ENCODE data around the gene DZIP1.

DZIP1 gene

GRCh38 chr13:95564091-95564490 lies 80.4 kb downstream of the DZIP1 start:
- Mint-ChIP-seq H3K27ac (no peak overlapping the region), H3K27me3 (peaks cover 9% of the 10 kb centered on the region), H3K4me3 (no peak overlapping the region), H3K36me3 (no peaks in the 10 kb centered on the region), H3K9me3 (no peaks in the 10 kb centered on the region), H3K4me1 (no peaks in the 10 kb centered on the region)
- DNase-seq (ENCODE audit: low spot score in 2 of 2) (no peak), ATAC-seq (ENCODE audit: low read depth) (no peak)

- Mint-ChIP-seq H3K27ac (no peak overlapping the region), H3K4me1 (no peaks in the 10 kb centered on the region), H3K36me3 (no peaks in the 10 kb centered on the region), H3K9me3 (no peaks in the 10 kb centered on the region), H3K27me3 (peaks cover 6% of the 10 kb centered on the region), H3K4me3 (no peak overlapping the region)
- ATAC-seq (ENCODE audit: low read depth) (no peak), DNase-seq (ENCODE audit: low spot score in 2 of 2) (no peak)
Observed at GRCh38 chr13:95560387-95560786, 84.1 kb downstream of the DZIP1 start.

- Mint-ChIP-seq H3K4me3 (no peak overlapping the region), H3K4me1 (no peaks in the 10 kb centered on the region), H3K27ac (no peak overlapping the region), H3K27me3 (peaks cover 8% of the 10 kb centered on the region), H3K9me3 (no peaks in the 10 kb centered on the region), H3K36me3 (no peaks in the 10 kb centered on the region)
- no peak for ATAC-seq (ENCODE audit: low read depth)
- DNase-seq (ENCODE audit: low spot score in 2 of 2): no peak
Observed at GRCh38 chr13:95559100-95559499, 85.4 kb downstream of the DZIP1 start.

- Mint-ChIP-seq H3K36me3 (no peaks in the 10 kb centered on the region), H3K9me3 (no peaks in the 10 kb centered on the region), H3K4me3 (no peak overlapping the region), H3K4me1 (no peaks in the 10 kb centered on the region), H3K27me3 (peaks cover 6% of the 10 kb centered on the region), H3K27ac (no peak overlapping the region)
- DNase-seq (ENCODE audit: low spot score in 2 of 2) (no peak), ATAC-seq (ENCODE audit: low read depth) (no peak)
Observed at GRCh38 chr13:95557013-95557412, 87.5 kb downstream of the DZIP1 start.

- ATAC-seq (ENCODE audit: low read depth) (no peak), DNase-seq (ENCODE audit: low spot score in 2 of 2) (no peak)
- H3K27me3 Mint-ChIP-seq: peaks cover 17% of the 10 kb centered on the region
- H3K27ac Mint-ChIP-seq: no peak overlapping the region
- H3K4me1 Mint-ChIP-seq: no peaks in the 10 kb centered on the region
- H3K4me3 Mint-ChIP-seq: no peak overlapping the region
- no peaks in the 10 kb centered on the region for H3K9me3 Mint-ChIP-seq
- no peaks in the 10 kb centered on the region for H3K36me3 Mint-ChIP-seq
Observed at GRCh38 chr13:95553581-95554385, 90.7 kb downstream of the DZIP1 start.

- H3K36me3 Mint-ChIP-seq: no peaks in the 10 kb centered on the region
- DNase-seq (ENCODE audit: low spot score in 2 of 2): no peak
- H3K27me3 Mint-ChIP-seq: peaks cover 17% of the 10 kb centered on the region
- no peaks in the 10 kb centered on the region for H3K4me1 Mint-ChIP-seq
- ATAC-seq (ENCODE audit: low read depth): no peak
- H3K27ac Mint-ChIP-seq: no peak within 1 kb of the TSS
- H3K4me3 Mint-ChIP-seq: no peak within 1 kb of the TSS
- no peaks in the 10 kb centered on the region for H3K9me3 Mint-ChIP-seq
Observed at GRCh38 chr13:95552539-95553441, 91.7 kb downstream of the DZIP1 start, which contains the start of gene CLDN10. TSS of gene CLDN10 (plus strand) at chr13:95552720. CDS start at chr13:95552754, 34 bp downstream.

- no peaks in the 10 kb centered on the region for H3K36me3 Mint-ChIP-seq
- ATAC-seq (ENCODE audit: low read depth) (no peak), DNase-seq (ENCODE audit: low spot score in 2 of 2) (no peak)
- no peaks in the 10 kb centered on the region for H3K9me3 Mint-ChIP-seq
- peaks cover 19% of the 10 kb centered on the region for H3K27me3 Mint-ChIP-seq
- no peak overlapping the region for H3K27ac Mint-ChIP-seq
- no peak overlapping the region for H3K4me3 Mint-ChIP-seq
- H3K4me1 Mint-ChIP-seq: no peaks in the 10 kb centered on the region
Observed at GRCh38 chr13:95552208-95552538, 92.3 kb downstream of the DZIP1 start.

GRCh38 chr13:95547531-95548167 lies 96.9 kb downstream of the DZIP1 start:
- no peak overlapping the region for H3K4me3 Mint-ChIP-seq
- ATAC-seq (ENCODE audit: low read depth): no peak

GRCh38 chr13:95546919-95547318 lies 97.6 kb downstream of the DZIP1 start:
- H3K27me3 Mint-ChIP-seq: peaks cover 15% of the 10 kb centered on the region
- H3K9me3 Mint-ChIP-seq: no peaks in the 10 kb centered on the region
- no peaks in the 10 kb centered on the region for H3K4me1 Mint-ChIP-seq
- DNase-seq (ENCODE audit: low spot score in 2 of 2) (no peak), ATAC-seq (ENCODE audit: low read depth) (no peak)
- H3K27ac Mint-ChIP-seq: no peak overlapping the region
- no peak overlapping the region for H3K4me3 Mint-ChIP-seq
- no peaks in the 10 kb centered on the region for H3K36me3 Mint-ChIP-seq

More at GRCh38 chr13:95547531-95548167, 96.9 kb downstream of the DZIP1 start:
- peaks cover 16% of the 10 kb centered on the region for H3K27me3 Mint-ChIP-seq
- no peak overlapping the region for H3K27ac Mint-ChIP-seq
- H3K36me3 Mint-ChIP-seq: no peaks in the 10 kb centered on the region
- H3K4me1 Mint-ChIP-seq: no peaks in the 10 kb centered on the region
- no peak for DNase-seq (ENCODE audit: low spot score in 2 of 2)
- no peaks in the 10 kb centered on the region for H3K9me3 Mint-ChIP-seq

GRCh38 chr13:95544293-95544692 lies 100.2 kb downstream of the DZIP1 start:
- peaks cover 4% of the 10 kb centered on the region for H3K27me3 Mint-ChIP-seq
- H3K4me3 Mint-ChIP-seq: no peak overlapping the region
- H3K27ac Mint-ChIP-seq: no peak overlapping the region
- H3K36me3 Mint-ChIP-seq: no peaks in the 10 kb centered on the region
- no peak for ATAC-seq (ENCODE audit: low read depth)
- no peaks in the 10 kb centered on the region for H3K4me1 Mint-ChIP-seq
- H3K9me3 Mint-ChIP-seq: no peaks in the 10 kb centered on the region
- no peak for DNase-seq (ENCODE audit: low spot score in 2 of 2)

GRCh38 chr13:95541911-95542474 lies 102.5 kb downstream of the DZIP1 start:
- no peaks in the 10 kb centered on the region for H3K9me3 Mint-ChIP-seq

GRCh38 chr13:95541308-95541707 lies 103.2 kb downstream of the DZIP1 start:
- no peak for DNase-seq (ENCODE audit: low spot score in 2 of 2)
- Mint-ChIP-seq H3K36me3 (no peaks in the 10 kb centered on the region), H3K27ac (no peak overlapping the region), H3K4me3 (no peak overlapping the region), H3K27me3 (peaks cover 1% of the 10 kb centered on the region), H3K9me3 (no peaks in the 10 kb centered on the region), H3K4me1 (no peaks in the 10 kb centered on the region)
- no peak for ATAC-seq (ENCODE audit: low read depth)

More at GRCh38 chr13:95541911-95542474, 102.5 kb downstream of the DZIP1 start:
- no peak overlapping the region for H3K4me3 Mint-ChIP-seq
- no peaks in the 10 kb centered on the region for H3K36me3 Mint-ChIP-seq
- no peaks in the 10 kb centered on the region for H3K4me1 Mint-ChIP-seq
- no peak for ATAC-seq (ENCODE audit: low read depth)
- DNase-seq (ENCODE audit: low spot score in 2 of 2): no peak
- no peak overlapping the region for H3K27ac Mint-ChIP-seq
- H3K27me3 Mint-ChIP-seq: peaks cover 1% of the 10 kb centered on the region

- no peak overlapping the region for H3K4me3 Mint-ChIP-seq
- H3K9me3 Mint-ChIP-seq: no peaks in the 10 kb centered on the region
- peaks cover 1% of the 10 kb centered on the region for H3K27me3 Mint-ChIP-seq
- no peaks in the 10 kb centered on the region for H3K4me1 Mint-ChIP-seq
- H3K27ac Mint-ChIP-seq: no peak overlapping the region
- ATAC-seq (ENCODE audit: low read depth): no peak
- H3K36me3 Mint-ChIP-seq: no peaks in the 10 kb centered on the region
- no peak for DNase-seq (ENCODE audit: low spot score in 2 of 2)
Observed at GRCh38 chr13:95540888-95541287, 103.6 kb downstream of the DZIP1 start.

Measured in memory B cell (primary cell).